ENCODE data around the gene OR4K1.
"Not testable (repeated sequence)": the region's sequence is repeated elsewhere in the genome, so short reads cannot be mapped to it uniquely, and the experiment has no call there.

OR4K1 gene

GRCh38 chr14:19930617-19931016 is at the start of gene OR4K1:
Gene OR4K1 (plus strand): TSS chr14:19930917. CDS start chr14:19935667, 4,750 bp downstream.
- no peak for DNase-seq

- DNase-seq = no peak
These were observed 35.4 kb upstream of the OR4K1 start for GRCh38 chr14:19895282-19895681.

GRCh38 chr14:19900999-19901398 is 29.7 kb upstream of the OR4K1 start:
- no peak for DNase-seq

- no peak for DNase-seq
These were observed 28.3 kb upstream of the OR4K1 start for GRCh38 chr14:19902409-19902808.

- no peak for DNase-seq
These were observed 24.1 kb upstream of the OR4K1 start for GRCh38 chr14:19906665-19907064.

- DNase-seq = no peak
These were observed 19.6 kb upstream of the OR4K1 start for GRCh38 chr14:19911114-19911513.

- DNase-seq = no peak
These were observed 13.5 kb upstream of the OR4K1 start for GRCh38 chr14:19917243-19917642.

- DNase-seq = no peak
These were observed 12.7 kb upstream of the OR4K1 start for GRCh38 chr14:19917955-19918518.

GRCh38 chr14:19918553-19919264 is 12.0 kb upstream of the OR4K1 start:
- no peak for DNase-seq

GRCh38 chr14:19920021-19920657 is 10.6 kb upstream of the OR4K1 start, which contains the start of gene OR4K5:
Gene OR4K5 (plus strand): TSS chr14:19920607. CDS start chr14:19920607, 0 bp downstream.
- no peak for DNase-seq

GRCh38 chr14:19941668-19942067 is 11.0 kb downstream of the OR4K1 start:
- DNase-seq = no peak

- DNase-seq = no peak
These were observed 16.8 kb downstream of the OR4K1 start for GRCh38 chr14:19947413-19948090.

- DNase-seq = no peak
These were observed 18.5 kb downstream of the OR4K1 start for GRCh38 chr14:19949218-19949617.

- DNase-seq = not testable (repeated sequence)
These were observed 39.0 kb downstream of the OR4K1 start for GRCh38 chr14:19969735-19970134.

GRCh38 chr14:19974844-19975243 is 44.1 kb downstream of the OR4K1 start:
- DNase-seq = no peak

GRCh38 chr14:19975291-19975690 is 44.6 kb downstream of the OR4K1 start, which contains the start of gene OR4K15:
Gene OR4K15 (plus strand): TSS chr14:19975591. CDS start chr14:19975591, 0 bp downstream.
- DNase-seq = no peak

Data from femur (tissue), 1 donor.